ENCODE measurements around the gene OGA.

The OGA gene

DNA sequence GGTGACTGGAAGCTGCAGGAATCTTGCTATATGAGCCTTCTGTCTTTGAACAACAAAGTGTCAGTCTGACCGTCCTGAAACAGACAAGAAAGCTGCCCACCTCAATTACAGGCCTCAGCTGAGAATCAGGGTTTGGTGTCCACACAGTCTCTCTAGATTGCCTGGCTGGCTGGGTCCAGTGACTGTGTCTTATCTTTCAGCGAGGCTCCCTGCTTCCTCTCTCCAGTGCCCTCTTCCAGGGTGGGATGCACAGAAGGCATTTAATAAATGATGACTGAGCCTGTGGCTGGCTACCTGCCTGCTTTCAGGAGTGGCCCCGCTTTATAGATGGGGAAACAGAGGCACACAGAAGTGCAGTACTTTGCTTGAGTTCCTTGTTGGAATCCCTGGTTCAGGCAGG, 69.7 kb downstream of the OGA start:
- no peaks in the 10 kb centered on the region for H3K27me3 ChIP-seq (replicated peaks)
- in situ Hi-C loops (cut with HindIII; ENCODE audit: low pct_ligation_motif_present, low sequenced_read_pairs), result no loop called here
- DNase-seq, result no peak
- TF ChIP-seq CTCF (IDR thresholded peaks at IDR 0.05; ENCODE audit: low read depth, low read length, missing control alignments), result no peak
- H3K4me3 ChIP-seq (ENCODE audit: low read depth, low read length), result no peak overlapping the region
- no peak overlapping the region for H3K27ac ChIP-seq
- H3K36me3 ChIP-seq (replicated peaks), result no peaks in the 10 kb centered on the region

GRCh38 chr10:101745074-101745696, 73.1 kb downstream of the OGA start:
- no peak overlapping the region for H3K27ac ChIP-seq
- TF ChIP-seq CTCF (IDR thresholded peaks at IDR 0.05; ENCODE audit: low read depth, low read length, missing control alignments), result no peak
- no peak overlapping the region for H3K4me3 ChIP-seq (ENCODE audit: low read depth, low read length)
- in situ Hi-C loops (cut with HindIII; ENCODE audit: low pct_ligation_motif_present, low sequenced_read_pairs), result no loop called here
- DNase-seq, result no peak
- H3K27me3 ChIP-seq (replicated peaks), result peaks cover 3% of the 10 kb centered on the region
- H3K36me3 ChIP-seq (replicated peaks), result no peaks in the 10 kb centered on the region

DNA sequence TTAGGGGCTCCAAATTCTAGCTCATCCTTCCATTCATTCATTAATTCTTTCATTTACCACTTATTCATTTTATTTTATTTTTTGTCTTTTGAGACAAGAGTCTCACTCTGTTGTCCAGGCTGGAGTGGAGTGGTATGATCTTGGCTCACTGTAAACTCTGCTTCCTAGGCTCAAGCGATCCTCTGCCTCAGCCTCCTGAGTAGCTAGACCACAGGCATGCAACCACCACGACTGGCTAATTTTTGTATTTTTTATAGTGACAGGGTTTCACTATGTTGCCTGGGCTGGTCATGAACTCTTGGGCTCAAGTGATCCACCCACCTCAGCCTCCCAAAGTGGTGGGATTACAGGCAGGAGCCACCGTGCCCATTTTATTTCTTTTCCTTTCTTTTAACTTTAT, 74.0 kb downstream of the OGA start:
- no peak for TF ChIP-seq CTCF (IDR thresholded peaks at IDR 0.05; ENCODE audit: low read depth, low read length, missing control alignments)
- DNase-seq, result no peak
- no peak overlapping the region for H3K4me3 ChIP-seq (ENCODE audit: low read depth, low read length)
- H3K27me3 ChIP-seq (replicated peaks), result peaks cover 3% of the 10 kb centered on the region
- no peak overlapping the region for H3K27ac ChIP-seq
- in situ Hi-C loops (cut with HindIII; ENCODE audit: low pct_ligation_motif_present, low sequenced_read_pairs), result no loop called here
- H3K36me3 ChIP-seq (replicated peaks), result no peaks in the 10 kb centered on the region

- Histone ChIP-seq H3K27me3 (replicated peaks) (peaks cover 3% of the 10 kb centered on the region), H3K36me3 (replicated peaks) (no peaks in the 10 kb centered on the region), H3K27ac (no peak overlapping the region), H3K4me3 (ENCODE audit: low read depth, low read length) (no peak overlapping the region)
- no peak for TF ChIP-seq CTCF (IDR thresholded peaks at IDR 0.05; ENCODE audit: low read depth, low read length, missing control alignments)
- in situ Hi-C loops (cut with HindIII; ENCODE audit: low pct_ligation_motif_present, low sequenced_read_pairs), result no loop called here
- DNase-seq, result no peak
These were observed 76.3 kb downstream of the OGA start for GRCh38 chr10:101741938-101742337.

- no peak overlapping the region for H3K4me3 ChIP-seq (ENCODE audit: low read depth, low read length)
- DNase-seq, result no peak
- peaks cover 5% of the 10 kb centered on the region for H3K27me3 ChIP-seq (replicated peaks)
- H3K27ac ChIP-seq, result no peak overlapping the region
- H3K36me3 ChIP-seq (replicated peaks), result no peaks in the 10 kb centered on the region
- in situ Hi-C loops (cut with HindIII; ENCODE audit: low pct_ligation_motif_present, low sequenced_read_pairs), result no loop called here
- no peak for TF ChIP-seq CTCF (IDR thresholded peaks at IDR 0.05; ENCODE audit: low read depth, low read length, missing control alignments)
These were observed 81.6 kb downstream of the OGA start for GRCh38 chr10:101736666-101737065.
